Breast epithelium (tissue), 4 donors: ENCODE data around the gene SNX6. TPM values are rescaled to one million over a fixed set of nuclear protein-coding genes. Genes with fewer than 3 reads are reported as not detected.

ENCODE experiments used
- DNase-seq, 2 donors: peaks; one replicate each; pipeline ENCODE4 v3.0.0-alpha.2; 2019; ENCODE audit warnings: low spot score in 2 of 2
- H3K27ac ChIP-seq, 2 donors: fragments of 200-600 bp; sonication (generic) in 1 of 2; one replicate each; pipeline ENCODE4 v1.5.1; 2016 to 2019; ENCODE audit warnings: mild to moderate bottlenecking in 1 of 2
- H3K27me3 ChIP-seq, 2 donors: fragments of 200-600 bp; sonication (generic) in 1 of 2; one replicate each; pipeline versions ENCODE4 v1.5.1 to v1.6.0; 2017 to 2019; ENCODE audit warnings: control low read depth in 1 of 2, mild to moderate bottlenecking in 1 of 2
- H3K36me3 ChIP-seq: fragments of 200-600 bp; one replicate; pipeline ENCODE4 v1.5.1; 2019
- H3K4me1 ChIP-seq, 2 donors: fragments of 200-600 bp; sonication (generic); one replicate each; pipeline ENCODE4 v1.5.1; 2016 to 2019; ENCODE audit warnings: control low read depth in 1 of 2
- H3K4me3 ChIP-seq, 3 donors: fragments of 200-600 bp; sonication (generic); 1 replicate in 2 of 3; 2 replicates in 1 of 3; pipeline ENCODE4 v1.5.1; 2016 to 2019; ENCODE audit warnings: mild to moderate bottlenecking in 3 of 3, moderate library complexity in 2 of 3
- H3K9me3 ChIP-seq, 2 donors: fragments of 200-600 bp; sonication (generic) in 1 of 2; one replicate each; pipeline ENCODE4 v1.5.1; 2016 to 2019; ENCODE audit warnings: control low read depth in 1 of 2
- POLR2A ChIP-seq: fragments of 450-650 bp; IDR thresholded peaks from one replicate; pipeline ENCODE4 v1.6.1; 2016; ENCODE audit warnings: antibody characterized with exemption, mild to moderate bottlenecking, moderate library complexity
- POLR2AphosphoS5 ChIP-seq, 3 donors: sonication (generic); formaldehyde crosslinking; IDR thresholded peaks; one replicate each; pipeline ENCODE4 v1.6.1; 2017; ENCODE audit warnings: antibody characterized with exemption in 3 of 3
- intact Hi-C: fragments of 100-400 bp; cut with DNase I; formaldehyde crosslinking; loops from one replicate; pipeline ENCODE4 v1.15.1; 2023; ENCODE audit warnings: low total_unique reads
- total RNA-seq, 3 donors: library from RNA; depleted of rRNA; stranded (reverse); fragments of >200 nt; gene quantifications; one replicate each; pipeline ENCODE4 v1.1.0, GENCODE V29; 2016
- TF ChIP-seq, protein P1 (sequence below), 3 donors: fragments of 450-650 bp; IDR thresholded peaks; one replicate each; pipeline ENCODE4 v1.5.1; 2016 to 2017; ENCODE audit warnings: antibody characterized with exemption in 3 of 3, mild to moderate bottlenecking in 3 of 3, moderate library complexity in 3 of 3

Gene SNX6
- total RNA-seq, 3 donors from 2014 or later: 64.2 to 129 (median 127) TPM

DNA sequence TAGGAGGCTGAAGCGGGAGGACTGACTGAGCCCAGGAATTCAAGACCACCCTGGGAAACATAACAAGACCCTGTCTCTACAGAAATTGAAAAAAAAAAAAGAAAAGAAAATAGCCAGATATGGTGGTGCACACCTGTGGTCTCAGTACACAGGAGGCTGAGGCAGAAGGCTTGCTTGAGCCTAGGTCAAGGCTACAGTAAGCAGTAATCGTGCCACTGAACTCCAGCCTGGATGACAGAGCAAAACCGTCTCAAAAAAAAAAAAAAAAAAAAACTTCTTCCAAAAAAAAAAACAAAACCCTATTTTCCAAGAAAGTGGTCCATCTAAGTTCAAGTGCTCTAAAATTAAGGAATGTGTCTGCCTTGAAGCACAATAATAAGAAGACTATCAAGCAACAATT is 19.8 kb downstream of the SNX6 start:
- peaks cover 2% of the 10 kb centered on the region for H3K36me3 ChIP-seq
- H3K9me3 ChIP-seq: no peaks in the 10 kb centered on the region
- no peak overlapping the region for H3K27ac ChIP-seq
- no peak overlapping the region for H3K4me3 ChIP-seq
- no peaks in the 10 kb centered on the region for H3K4me1 ChIP-seq
- H3K27me3 ChIP-seq: no peaks in the 10 kb centered on the region
- intact Hi-C loops: no loop called here
- DNase-seq: no peak
- TF ChIP-seq POLR2A (no peak), POLR2AphosphoS5 (IDR thresholded peaks at IDR 0.05) (no peak)
- TF ChIP-seq, protein P1, sequence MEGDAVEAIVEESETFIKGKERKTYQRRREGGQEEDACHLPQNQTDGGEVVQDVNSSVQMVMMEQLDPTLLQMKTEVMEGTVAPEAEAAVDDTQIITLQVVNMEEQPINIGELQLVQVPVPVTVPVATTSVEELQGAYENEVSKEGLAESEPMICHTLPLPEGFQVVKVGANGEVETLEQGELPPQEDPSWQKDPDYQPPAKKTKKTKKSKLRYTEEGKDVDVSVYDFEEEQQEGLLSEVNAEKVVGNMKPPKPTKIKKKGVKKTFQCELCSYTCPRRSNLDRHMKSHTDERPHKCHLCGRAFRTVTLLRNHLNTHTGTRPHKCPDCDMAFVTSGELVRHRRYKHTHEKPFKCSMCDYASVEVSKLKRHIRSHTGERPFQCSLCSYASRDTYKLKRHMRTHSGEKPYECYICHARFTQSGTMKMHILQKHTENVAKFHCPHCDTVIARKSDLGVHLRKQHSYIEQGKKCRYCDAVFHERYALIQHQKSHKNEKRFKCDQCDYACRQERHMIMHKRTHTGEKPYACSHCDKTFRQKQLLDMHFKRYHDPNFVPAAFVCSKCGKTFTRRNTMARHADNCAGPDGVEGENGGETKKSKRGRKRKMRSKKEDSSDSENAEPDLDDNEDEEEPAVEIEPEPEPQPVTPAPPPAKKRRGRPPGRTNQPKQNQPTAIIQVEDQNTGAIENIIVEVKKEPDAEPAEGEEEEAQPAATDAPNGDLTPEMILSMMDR (IDR thresholded peaks at IDR 0.05): no peak

DNA sequence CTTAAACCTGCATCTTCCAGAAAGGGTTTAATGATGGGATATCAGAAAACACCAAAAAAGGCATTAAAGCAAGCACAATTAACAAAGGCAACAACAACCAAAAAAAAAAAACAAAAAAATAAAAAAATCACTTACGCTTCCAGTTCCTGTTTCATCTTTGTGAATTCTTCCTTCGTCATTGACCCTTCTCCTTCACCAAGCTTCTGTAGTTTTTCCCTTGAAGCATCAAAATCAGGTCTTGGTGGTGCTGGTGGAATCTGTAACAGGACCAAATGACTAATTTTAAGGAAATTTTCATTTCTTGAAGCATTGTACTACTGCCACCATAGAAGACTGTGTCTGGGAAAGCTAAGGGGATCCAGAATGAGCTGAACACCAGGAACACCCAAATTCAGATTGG is 24.5 kb downstream of the SNX6 start:
- DNase-seq: no peak
- TF ChIP-seq, protein P1 (IDR thresholded peaks at IDR 0.05): no peak
- TF ChIP-seq POLR2A: no peak
- H3K27ac ChIP-seq: no peak overlapping the region
- intact Hi-C loops: no loop called here
- H3K36me3 ChIP-seq: peaks cover 8% of the 10 kb centered on the region
- H3K4me1 ChIP-seq: no peaks in the 10 kb centered on the region
- H3K9me3 ChIP-seq: no peaks in the 10 kb centered on the region
- no peaks in the 10 kb centered on the region for H3K27me3 ChIP-seq
- H3K4me3 ChIP-seq: no peak overlapping the region

DNA sequence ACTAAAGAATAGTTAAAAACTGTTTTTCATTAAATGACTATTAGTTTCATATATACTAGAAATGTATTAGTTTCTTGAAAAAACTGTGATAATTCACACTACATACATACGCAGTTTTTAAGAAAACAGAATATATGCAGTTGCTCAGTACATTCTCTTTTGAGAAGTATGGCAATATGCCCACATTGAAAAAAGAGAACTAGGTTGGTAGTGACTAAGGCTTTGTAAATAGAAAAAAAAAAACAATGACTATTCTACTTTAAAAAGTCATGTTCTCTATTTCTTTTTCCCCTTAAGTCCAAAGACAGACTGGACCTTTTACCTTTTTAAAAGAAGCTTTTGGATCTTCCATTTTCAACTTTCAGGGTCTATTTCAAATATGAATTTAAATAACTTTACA is 25.0 kb downstream of the SNX6 start:
- Histone ChIP-seq H3K27ac (no peak overlapping the region), H3K4me1 (no peaks in the 10 kb centered on the region), H3K9me3 (no peaks in the 10 kb centered on the region), H3K4me3 (no peak overlapping the region), H3K27me3 (no peaks in the 10 kb centered on the region), H3K36me3 (peaks cover 8% of the 10 kb centered on the region)
- no peak for DNase-seq
- intact Hi-C loops: no loop called here
- TF ChIP-seq POLR2AphosphoS5 (IDR thresholded peaks at IDR 0.05) (no peak), POLR2A (no peak)
- TF ChIP-seq, protein P1 (IDR thresholded peaks at IDR 0.05): no peak

DNA sequence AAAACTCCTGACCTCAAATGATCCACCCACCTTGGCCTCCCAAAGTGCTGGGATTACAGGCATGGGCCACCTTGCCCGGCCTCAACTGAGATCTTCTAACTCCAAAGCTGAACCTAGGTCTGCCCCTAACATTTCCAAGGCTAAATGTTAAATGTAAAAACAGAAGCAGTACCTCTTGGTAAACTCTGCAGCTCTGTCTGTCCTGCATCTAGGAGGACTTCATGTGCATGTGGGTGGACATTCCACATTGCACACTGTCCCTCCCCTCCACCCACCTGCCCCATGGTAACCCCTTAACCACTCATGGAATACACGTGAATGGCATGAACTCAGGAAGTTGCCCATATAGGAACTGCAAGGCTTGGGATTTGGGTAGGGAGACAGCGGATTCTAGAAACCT is 33.1 kb downstream of the SNX6 start:
- intact Hi-C loops: no loop called here
- Histone ChIP-seq H3K27me3 (no peaks in the 10 kb centered on the region), H3K4me1 (no peaks in the 10 kb centered on the region), H3K9me3 (no peaks in the 10 kb centered on the region), H3K4me3 (no peak overlapping the region), H3K36me3 (no peaks in the 10 kb centered on the region), H3K27ac (no peak overlapping the region)
- no peak for DNase-seq
- TF ChIP-seq, protein P1 (IDR thresholded peaks at IDR 0.05): no peak
- TF ChIP-seq POLR2A (no peak), POLR2AphosphoS5 (IDR thresholded peaks at IDR 0.05) (no peak)

DNA sequence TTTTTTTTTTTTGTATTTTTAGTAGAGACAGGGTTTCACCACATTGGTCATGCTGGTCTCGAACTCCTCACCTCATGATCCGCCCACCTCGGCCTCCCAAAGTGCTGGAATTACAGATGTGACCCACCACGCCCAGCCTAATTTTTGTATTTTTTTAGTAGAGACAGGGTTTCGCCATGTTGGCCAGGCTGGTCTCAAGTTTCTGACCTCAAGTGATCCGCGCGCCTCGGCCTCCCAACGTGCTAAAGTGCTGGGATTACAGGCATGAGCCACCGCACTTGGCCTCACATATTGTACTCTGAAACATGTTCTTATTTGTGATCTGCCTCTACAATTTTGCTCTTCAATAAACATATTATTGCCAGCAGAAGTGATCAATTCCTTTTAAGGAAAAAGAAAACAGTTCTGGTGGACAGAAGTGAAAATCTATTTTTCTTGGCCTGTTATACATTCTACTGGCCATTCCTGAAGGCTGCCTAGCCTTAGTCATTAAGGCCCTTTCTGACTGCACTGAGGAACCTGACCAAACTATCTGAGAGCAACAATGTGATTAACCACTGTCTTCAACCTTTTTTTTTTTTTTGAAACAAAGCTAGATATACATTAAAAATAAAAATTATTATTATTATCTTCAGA is 36.1 kb downstream of the SNX6 start:
- TF ChIP-seq, protein P1 (IDR thresholded peaks at IDR 0.05): no peak
- no peak for TF ChIP-seq POLR2AphosphoS5 (IDR thresholded peaks at IDR 0.05)
- TF ChIP-seq POLR2A: no peak
- H3K27ac ChIP-seq: no peak overlapping the region
- no peak overlapping the region for H3K4me3 ChIP-seq
- no peak for DNase-seq
- intact Hi-C loops: loop anchor here (2.0 kb wide), 1 partner anchor 61 kb away; no protein-coding TSS in a partner anchor
- H3K4me1 ChIP-seq: no peaks in the 10 kb centered on the region
- H3K36me3 ChIP-seq: no peaks in the 10 kb centered on the region
- no peaks in the 10 kb centered on the region for H3K9me3 ChIP-seq
- H3K27me3 ChIP-seq: no peaks in the 10 kb centered on the region
